Measurements from ENCODE around the gene KRT9.

The KRT9 gene

GRCh38 chr17:41518789-41519449 lies 52.9 kb downstream of the KRT9 start, which contains the start of gene KRT15:
KRT15 (minus strand) TSS chr17:41518890; CDS start chr17:41518827, 63 bp downstream.
- no peaks in the 10 kb centered on the region for H3K9me3 ChIP-seq (ENCODE audit: control insufficient read depth, low read length)
- no peaks in the 10 kb centered on the region for H3K36me3 ChIP-seq (ENCODE audit: control insufficient read depth, insufficient read depth, low read length)
- no peaks in the 10 kb centered on the region for H3K27me3 ChIP-seq (replicated peaks; ENCODE audit: control insufficient read depth, insufficient read depth, low read length, poor library complexity, severe bottlenecking)
- no peak within 1 kb of the TSS for H3K4me3 ChIP-seq (ENCODE audit: insufficient read depth, low read depth, low read length, poor library complexity, severe bottlenecking)
- no peak for DNase-seq
- H3K27ac ChIP-seq (ENCODE audit: insufficient read depth, low read length, poor library complexity, severe bottlenecking): no peak within 1 kb of the TSS
- no peaks in the 10 kb centered on the region for H3K4me1 ChIP-seq (ENCODE audit: control insufficient read depth, insufficient read depth, low read length, poor library complexity, severe bottlenecking)

DNA sequence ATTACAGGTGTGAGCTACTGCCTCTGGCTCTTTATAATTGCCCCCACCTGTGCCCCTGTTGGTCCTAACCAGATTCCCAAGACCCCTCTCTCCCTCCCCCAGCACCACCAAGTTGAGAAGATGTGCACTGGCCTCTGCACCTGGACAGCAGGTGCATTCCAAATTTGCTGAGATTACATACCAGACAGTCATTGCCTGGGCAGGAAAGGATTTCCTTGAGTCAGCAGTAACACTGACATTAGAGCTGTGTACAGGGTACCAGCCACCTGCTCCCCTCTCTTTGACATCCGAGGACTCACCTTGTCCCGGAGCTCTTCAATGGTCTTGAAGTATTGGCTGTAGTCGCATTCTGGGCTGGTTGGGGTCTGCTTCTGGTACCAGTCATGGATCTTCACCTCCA lies 53.8 kb downstream of the KRT9 start:
- Histone ChIP-seq H3K36me3 (ENCODE audit: control insufficient read depth, insufficient read depth, low read length) (no peaks in the 10 kb centered on the region), H3K9me3 (ENCODE audit: control insufficient read depth, low read length) (no peaks in the 10 kb centered on the region), H3K27me3 (replicated peaks; ENCODE audit: control insufficient read depth, insufficient read depth, low read length, poor library complexity, severe bottlenecking) (no peaks in the 10 kb centered on the region), H3K4me3 (ENCODE audit: insufficient read depth, low read depth, low read length, poor library complexity, severe bottlenecking) (no peak overlapping the region), H3K4me1 (ENCODE audit: control insufficient read depth, insufficient read depth, low read length, poor library complexity, severe bottlenecking) (no peaks in the 10 kb centered on the region), H3K27ac (ENCODE audit: insufficient read depth, low read length, poor library complexity, severe bottlenecking) (no peak overlapping the region)
- no peak for DNase-seq

GRCh38 chr17:41516830-41517283 lies 55.0 kb downstream of the KRT9 start:
- Histone ChIP-seq H3K4me3 (ENCODE audit: insufficient read depth, low read depth, low read length, poor library complexity, severe bottlenecking) (no peak overlapping the region), H3K9me3 (ENCODE audit: control insufficient read depth, low read length) (no peaks in the 10 kb centered on the region), H3K27ac (ENCODE audit: insufficient read depth, low read length, poor library complexity, severe bottlenecking) (no peak overlapping the region), H3K4me1 (ENCODE audit: control insufficient read depth, insufficient read depth, low read length, poor library complexity, severe bottlenecking) (no peaks in the 10 kb centered on the region), H3K27me3 (replicated peaks; ENCODE audit: control insufficient read depth, insufficient read depth, low read length, poor library complexity, severe bottlenecking) (no peaks in the 10 kb centered on the region), H3K36me3 (ENCODE audit: control insufficient read depth, insufficient read depth, low read length) (no peaks in the 10 kb centered on the region)
- DNase-seq: no peak

DNA sequence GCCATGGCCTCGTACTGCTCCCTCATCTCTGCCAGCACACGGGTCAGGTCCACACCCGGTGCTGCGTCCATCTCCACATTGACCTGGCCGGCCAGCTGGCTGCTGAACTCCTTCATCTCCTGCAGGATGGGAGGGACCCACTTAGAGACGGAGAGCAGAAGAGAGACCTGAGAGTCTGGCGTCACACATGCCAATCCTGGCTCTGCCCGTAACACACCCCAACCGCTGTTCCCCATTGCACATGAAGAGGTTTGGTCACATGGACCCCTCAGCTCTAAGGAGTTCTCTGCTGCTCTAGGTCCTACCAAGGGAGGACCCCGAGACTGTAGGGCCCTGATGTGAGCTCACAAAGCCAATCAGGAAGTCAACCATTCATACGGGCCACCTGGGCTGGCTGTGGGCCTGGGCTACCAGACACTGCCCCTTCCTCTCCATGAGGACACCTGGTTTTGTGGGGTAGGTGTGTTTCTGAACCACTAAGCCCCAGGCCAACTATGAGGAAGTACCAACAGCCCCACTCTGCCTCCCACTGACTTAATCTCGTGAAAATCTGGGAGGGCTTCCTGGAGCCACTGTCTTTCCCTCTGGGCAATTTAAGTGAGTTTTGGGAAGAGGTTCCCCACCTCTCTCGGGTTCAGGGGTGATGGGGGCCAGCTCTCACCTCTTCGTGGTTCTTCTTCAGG lies 55.6 kb downstream of the KRT9 start:
- Histone ChIP-seq H3K27ac (ENCODE audit: insufficient read depth, low read length, poor library complexity, severe bottlenecking) (no peak overlapping the region), H3K27me3 (replicated peaks; ENCODE audit: control insufficient read depth, insufficient read depth, low read length, poor library complexity, severe bottlenecking) (no peaks in the 10 kb centered on the region), H3K4me3 (ENCODE audit: insufficient read depth, low read depth, low read length, poor library complexity, severe bottlenecking) (no peak overlapping the region), H3K9me3 (ENCODE audit: control insufficient read depth, low read length) (no peaks in the 10 kb centered on the region), H3K36me3 (ENCODE audit: control insufficient read depth, insufficient read depth, low read length) (no peaks in the 10 kb centered on the region), H3K4me1 (ENCODE audit: control insufficient read depth, insufficient read depth, low read length, poor library complexity, severe bottlenecking) (no peaks in the 10 kb centered on the region)
- DNase-seq: no peak
